CD4-positive, alpha-beta memory T cell (primary cell): ENCODE results near the gene FCGR3A. TPM values are rescaled to one million over a fixed set of nuclear protein-coding genes. Genes with fewer than 3 reads are reported as not detected.
"Not testable (repeated sequence)": the region's sequence is repeated elsewhere in the genome, so short reads cannot be mapped to it uniquely, and the experiment has no call there.

ENCODE experiments used
- CTCF ChIA-PET: fragments of 350-600 bp; sonication (Branson Sonifier 250); formaldehyde crosslinking; loops from one replicate; lab custom pipeline; 2021; ENCODE audit warnings: inconsistent platforms; ENCODE audit not compliant: partially characterized antibody; lab: Charles Lee
- POLR2A ChIA-PET: fragments of 350-600 bp; sonication (Branson Sonifier 250); formaldehyde crosslinking; loops from one replicate; lab custom pipeline; 2021; ENCODE audit not compliant: partially characterized antibody; lab: Charles Lee
- DNase-seq, 5 donors: peaks; one replicate each; pipeline versions ENCODE4 v3.0.0 to v3.0.0-alpha.2; 2020 to 2022; ENCODE audit warnings: mixed read lengths in 1 of 5
- H3K27ac ChIP-seq: one replicate; pipeline ENCODE4 v1.7.0; 2013; ENCODE audit warnings: low read depth, low read length
- H3K27me3 ChIP-seq: 2 replicates; pipeline ENCODE4 v1.7.0; 2013; ENCODE audit warnings: mild to moderate bottlenecking, low read length, moderate library complexity; ENCODE audit not compliant: insufficient read depth
- H3K36me3 ChIP-seq: 2 replicates; pipeline ENCODE4 v1.7.0; 2013; ENCODE audit warnings: mild to moderate bottlenecking, low read length, moderate library complexity; ENCODE audit not compliant: insufficient read depth
- H3K4me1 ChIP-seq: 2 replicates; pipeline ENCODE4 v1.7.0; 2013; ENCODE audit warnings: mild to moderate bottlenecking, low read length, moderate library complexity; ENCODE audit not compliant: insufficient read depth
- H3K4me3 ChIP-seq, 2 donors: one replicate each; pipeline ENCODE4 v1.7.0; 2013; ENCODE audit warnings: low read length in 2 of 2, mild to moderate bottlenecking in 1 of 2
- H3K9me3 ChIP-seq, 2 donors: one replicate each; pipeline ENCODE4 v1.7.0; 2013; ENCODE audit warnings: low read length in 2 of 2, control low read depth in 1 of 2; ENCODE audit not compliant: control insufficient read depth in 1 of 2
- H3K27ac Mint-ChIP-seq, 7 donors: one replicate each; pipeline ENCODE4 v1.8.0; 2020 to 2021; ENCODE audit warnings: mixed read lengths in 7 of 7, mild to moderate bottlenecking in 6 of 7, inconsistent platforms in 3 of 7, moderate library complexity in 3 of 7
- H3K27me3 Mint-ChIP-seq, 2 donors: one replicate each; pipeline ENCODE4 v1.8.0; 2020 to 2021; ENCODE audit warnings: mixed read lengths in 2 of 2
- H3K36me3 Mint-ChIP-seq, 2 donors: one replicate each; pipeline ENCODE4 v1.8.0; 2020 to 2021; ENCODE audit warnings: mixed read lengths in 2 of 2, inconsistent platforms in 1 of 2, mild to moderate bottlenecking in 1 of 2
- H3K4me1 Mint-ChIP-seq, 4 donors: one replicate each; pipeline ENCODE4 v1.8.0; 2020 to 2021; ENCODE audit warnings: mixed read lengths in 4 of 4, mild to moderate bottlenecking in 1 of 4
- H3K4me3 Mint-ChIP-seq, 8 donors: one replicate each; pipeline ENCODE4 v1.8.0; 2020 to 2021; ENCODE audit warnings: mixed read lengths in 8 of 8, mild to moderate bottlenecking in 7 of 8, moderate library complexity in 6 of 8, inconsistent platforms in 3 of 8
- H3K9me3 Mint-ChIP-seq, 8 donors: one replicate each; pipeline ENCODE4 v1.8.0; 2020 to 2021; ENCODE audit warnings: mixed read lengths in 8 of 8, mild to moderate bottlenecking in 5 of 8, inconsistent platforms in 3 of 8, moderate library complexity in 1 of 8
- intact Hi-C: fragments of 100-400 bp; cut with micrococcal nuclease; formaldehyde crosslinking; loops from one replicate; pipeline ENCODE4 v1.15.1; 2023
- polyA plus RNA-seq, 2 donors: library from polyadenylated mRNA; unstranded; fragments of 300-500 nt; fragmentation: Illumina TruSeq; gene quantifications; one replicate each; pipeline ENCODE4 v1.2.3, GENCODE V29; 2021
- total RNA-seq, 2 experiments: library from RNA; stranded (reverse); gene quantifications; one replicate each; pipeline ENCODE4 v1.2.3, GENCODE V29; 2021

FCGR3A gene
- total and polyA plus RNA-seq, 4 experiments from 2014 or later = 0.14 to 2.1 (median 0.81) TPM; not detected in 1

DNA sequence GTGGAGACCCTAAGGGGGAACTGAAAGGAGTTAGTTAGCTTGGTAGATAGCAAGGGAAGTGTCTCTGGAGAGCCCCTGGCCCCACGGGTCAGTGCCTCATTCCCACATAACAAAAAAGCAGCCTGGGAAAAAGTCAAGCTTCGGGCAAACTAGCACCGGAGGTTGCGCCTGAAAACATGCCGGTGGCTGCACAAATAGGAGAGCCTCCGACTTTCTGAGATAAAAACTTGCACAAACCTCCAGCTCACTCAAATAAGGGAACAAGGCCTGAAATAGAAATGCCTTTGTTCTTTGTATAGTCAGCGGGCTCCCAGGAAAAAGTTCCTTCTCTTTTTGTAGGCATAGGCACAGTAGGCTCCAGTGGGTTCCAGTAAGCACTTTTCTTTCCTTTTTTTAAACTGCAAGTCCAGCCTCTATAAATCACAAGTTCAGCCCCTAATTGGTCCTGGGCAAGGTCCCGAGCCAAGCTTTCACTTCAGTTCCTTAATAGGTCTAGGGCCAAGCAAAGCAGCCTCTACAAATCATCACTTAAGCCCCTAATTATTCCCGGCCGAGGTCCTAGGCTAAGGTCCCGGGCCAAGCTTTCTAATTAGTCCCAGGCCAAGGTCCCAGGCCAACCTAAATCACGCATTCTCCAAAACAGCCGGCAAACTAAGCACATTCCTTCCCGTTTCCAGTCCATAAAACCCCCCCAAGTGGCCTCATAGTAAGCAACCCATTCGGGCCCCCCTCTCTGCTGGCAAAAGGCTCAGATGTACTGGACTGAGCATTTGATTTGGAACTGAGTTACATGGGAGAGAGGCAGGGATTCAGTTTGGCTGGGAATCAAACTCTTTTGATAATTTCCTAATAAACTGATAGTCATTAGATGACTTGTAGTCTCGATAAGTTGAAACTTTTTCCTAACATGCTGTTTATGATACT lies 16.7 kb downstream of the FCGR3A start:
- intact Hi-C loops, DNase-seq: not testable (repeated sequence)
- POLR2A ChIA-PET = interaction anchor here (0.9 to 3.3 kb wide), 3 partner anchors 9 to 217 kb away, joined by 3 to 29 read pairs (median 15); partner anchors contain the start of gene DUSP12

DNA sequence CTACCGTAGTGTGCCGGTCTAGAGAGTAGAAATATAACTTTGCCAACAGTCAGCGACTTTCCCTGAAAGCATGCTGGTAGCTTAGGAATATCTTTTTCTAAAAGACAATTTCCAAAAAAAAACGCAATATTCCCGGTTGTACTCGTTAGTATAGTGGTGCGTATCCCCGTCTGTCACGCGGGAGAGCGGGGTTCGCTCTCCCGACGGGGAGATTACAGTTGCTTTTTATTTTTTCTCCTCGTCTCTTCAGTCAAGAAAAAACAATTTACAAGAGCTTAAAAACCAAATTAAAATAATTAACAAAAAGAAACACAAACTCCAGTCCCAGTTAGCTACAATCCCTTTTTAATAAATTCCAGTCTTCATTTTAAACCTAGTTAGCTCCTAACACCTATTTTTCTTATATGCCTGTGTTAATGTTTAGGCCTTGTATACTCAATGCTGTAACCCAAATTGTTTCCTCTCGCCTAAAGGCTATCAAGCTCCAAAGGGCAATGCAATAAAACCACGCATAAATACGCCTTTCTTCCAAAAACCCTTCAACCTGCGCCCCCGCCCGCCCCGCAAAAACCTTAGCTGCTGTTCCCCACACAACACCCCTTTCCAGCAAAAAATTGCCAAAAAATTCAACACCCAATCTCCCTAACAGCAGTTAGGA lies 17.5 kb downstream of the FCGR3A start:
- Mint-ChIP-seq H3K36me3 (peaks cover 0 to 15% of the 10 kb centered on the region in 2 donors), H3K4me1 (peaks cover 2 to 25% (median 9%) of the 10 kb centered on the region in 4 donors), H3K27me3 (peaks cover 0 to 15% of the 10 kb centered on the region in 2 donors), H3K4me3 (peak overlapping the region in 4 of 8 donors; percentile 51 to 58 (median 54)), H3K9me3 (peaks cover 0 to 12% (median 0%) of the 10 kb centered on the region in 8 donors), H3K27ac (peak overlapping the region in 1 of 7 donors; percentile 78)
- intact Hi-C loops = loop anchor here (1.0 kb wide), 2 partner anchors 8 to 9 kb away; no protein-coding TSS in a partner anchor
- H3K4me3 ChIP-seq = no peak overlapping the region
- H3K36me3 ChIP-seq = no peaks in the 10 kb centered on the region
- DNase-seq = no peak
- H3K9me3 ChIP-seq = no peaks in the 10 kb centered on the region
- no peaks in the 10 kb centered on the region for H3K27me3 ChIP-seq
- H3K4me1 ChIP-seq = peaks cover 10% of the 10 kb centered on the region
- POLR2A ChIA-PET = interaction anchor here (0.9 to 3.3 kb wide), 4 partner anchors 8 to 218 kb away, joined by 3 to 39 read pairs (median 22); partner anchors contain the start of gene DUSP12
- H3K27ac ChIP-seq = no peak overlapping the region
- CTCF ChIA-PET = interaction anchor here (1.2 to 2.3 kb wide), 5 partner anchors 8 to 217 kb away, joined by 3 to 6 read pairs (median 4); partner anchors contain the start of gene DUSP12

More for the DNA sequence above, 16.7 kb downstream of the FCGR3A start:
- H3K27me3 Mint-ChIP-seq = peaks cover 0 to 15% of the 10 kb centered on the region in 2 donors
- peak overlapping the region in 1 of 7 donors; percentile 78 for H3K27ac Mint-ChIP-seq
- H3K4me1 Mint-ChIP-seq = peaks cover 2 to 29% (median 13%) of the 10 kb centered on the region in 4 donors
- not testable (repeated sequence) for H3K9me3 ChIP-seq, H3K4me3 ChIP-seq, H3K36me3 ChIP-seq, H3K27ac ChIP-seq, H3K27me3 ChIP-seq
- peaks cover 0 to 15% of the 10 kb centered on the region in 2 donors for H3K36me3 Mint-ChIP-seq
- CTCF ChIA-PET = interaction anchor here (1.2 to 2.3 kb wide), 4 partner anchors 7 to 217 kb away, joined by 3 to 6 read pairs (median 4); partner anchors contain the start of gene DUSP12
- H3K4me3 Mint-ChIP-seq = peak overlapping the region in 4 of 8 donors; percentile 8 to 58 (median 52)
- H3K4me1 ChIP-seq = peaks cover 10% of the 10 kb centered on the region
- peaks cover 0 to 12% (median 0%) of the 10 kb centered on the region in 8 donors for H3K9me3 Mint-ChIP-seq

DNA sequence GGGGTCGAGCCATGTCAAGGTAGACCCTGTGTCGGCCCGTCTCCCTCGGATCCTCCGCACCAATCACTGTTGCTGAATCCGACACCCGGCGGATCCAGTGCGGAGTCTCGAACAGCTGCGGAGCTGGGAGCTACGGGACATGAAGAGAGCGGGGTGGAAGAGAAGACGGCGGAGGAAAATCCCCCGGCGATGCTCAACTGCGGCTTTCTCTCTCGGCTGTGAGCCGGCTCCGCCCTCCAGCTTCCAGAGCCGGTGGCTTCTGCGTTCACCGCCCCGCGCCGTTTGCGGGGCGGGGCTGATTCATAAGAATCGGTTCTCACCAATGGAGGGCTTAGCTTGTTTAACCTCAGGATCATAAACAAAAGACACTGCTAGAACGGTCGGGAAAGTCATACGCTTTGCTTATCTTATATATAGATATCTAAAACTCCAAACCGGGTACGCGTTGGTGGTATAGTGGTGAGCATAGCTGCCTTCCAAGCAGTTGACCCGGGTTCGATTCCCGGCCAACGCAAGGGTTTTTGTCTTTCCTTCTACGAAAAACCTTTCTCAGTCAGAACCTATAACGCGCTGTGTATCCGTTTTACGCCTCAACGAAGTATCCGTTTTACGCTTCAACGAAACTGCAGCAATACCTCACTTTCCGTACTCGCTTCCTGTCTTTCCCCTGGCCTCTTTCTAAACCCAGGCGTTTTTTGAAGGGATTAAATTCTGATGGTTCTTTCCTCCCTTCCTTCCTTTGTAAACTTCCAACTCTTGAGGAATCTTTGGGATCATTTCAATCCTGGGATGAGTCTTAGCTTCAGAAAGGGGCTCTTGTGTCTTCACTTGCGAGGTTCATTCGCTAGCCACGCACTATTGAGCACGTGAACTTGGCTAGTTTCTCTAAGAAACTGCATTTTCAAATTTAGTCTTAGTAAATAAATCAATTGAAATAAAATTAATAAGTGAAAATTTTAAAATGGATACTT lies 18.7 kb downstream of the FCGR3A start:
- peaks cover 0 to 12% (median 0%) of the 10 kb centered on the region in 8 donors for H3K9me3 Mint-ChIP-seq
- peak; percentile 76 to 97 (median 95) for DNase-seq
- ChIA-PET CTCF (interaction anchor here (1.1 to 2.3 kb wide), 6 partner anchors 9 to 219 kb away, joined by 3 to 6 read pairs (median 4); partner anchors contain the start of gene DUSP12), POLR2A (interaction anchor here (1.0 to 3.3 kb wide), 7 partner anchors 9 to 219 kb away, joined by 3 to 39 read pairs (median 5); partner anchors contain the start of gene DUSP12)
- Histone ChIP-seq H3K4me3 (peak overlapping the region; percentile 72 to 73), H3K4me1 (peaks cover 10% of the 10 kb centered on the region), H3K27ac (peak overlapping the region; percentile 74)
- H3K36me3 Mint-ChIP-seq = peaks cover 0 to 15% of the 10 kb centered on the region in 2 donors
- H3K36me3 ChIP-seq, H3K27me3 ChIP-seq, H3K9me3 ChIP-seq: not testable (repeated sequence)
- intact Hi-C loops = loop anchor here (1.0 kb wide), 2 partner anchors 8 to 9 kb away; no protein-coding TSS in a partner anchor
- peak overlapping the region; percentile 89 to 100 (median 96) for H3K4me3 Mint-ChIP-seq
- H3K27ac Mint-ChIP-seq = peak overlapping the region; percentile 92 to 100 (median 97)
- H3K27me3 Mint-ChIP-seq = peaks cover 0 to 15% of the 10 kb centered on the region in 2 donors
- H3K4me1 Mint-ChIP-seq = peaks cover 2 to 24% (median 9%) of the 10 kb centered on the region in 4 donors

DNA sequence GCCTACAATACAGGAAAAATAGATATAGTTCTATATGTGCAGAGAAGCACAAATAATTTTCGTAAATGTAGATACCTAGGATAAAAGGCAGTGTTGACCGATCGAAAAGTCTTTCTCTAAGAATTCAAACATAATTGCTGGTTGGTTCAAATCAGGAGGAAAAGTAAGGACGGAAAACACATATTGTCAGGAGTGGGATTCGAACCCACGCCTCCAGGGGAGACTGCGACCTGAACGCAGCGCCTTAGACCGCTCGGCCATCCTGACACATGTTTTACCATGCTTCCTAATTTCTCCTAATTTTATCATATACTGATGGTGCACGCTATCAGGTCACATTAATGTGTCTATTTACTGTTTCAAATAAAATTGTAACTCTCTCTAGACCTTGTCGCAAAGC lies 19.5 kb downstream of the FCGR3A start:
- H3K4me3 Mint-ChIP-seq = peak overlapping the region; percentile 89 to 100 (median 96)
- H3K27me3 Mint-ChIP-seq = peaks cover 0 to 15% of the 10 kb centered on the region in 2 donors
- H3K36me3 ChIP-seq, H3K27me3 ChIP-seq, H3K9me3 ChIP-seq, intact Hi-C loops: not testable (repeated sequence)
- CTCF ChIA-PET = interaction anchor here (1.1 to 2.3 kb wide), 3 partner anchors 9 to 219 kb away, joined by 3 to 5 read pairs (median 5); partner anchors contain the start of gene DUSP12
- POLR2A ChIA-PET = interaction anchor here (1.0 to 3.3 kb wide), 7 partner anchors 10 to 220 kb away, joined by 3 to 39 read pairs (median 5); partner anchors contain the start of gene DUSP12
- H3K27ac Mint-ChIP-seq = peak overlapping the region; percentile 92 to 100 (median 97)
- peaks cover 0 to 15% of the 10 kb centered on the region in 2 donors for H3K36me3 Mint-ChIP-seq
- Histone ChIP-seq H3K27ac (peak overlapping the region; percentile 74), H3K4me1 (peaks cover 10% of the 10 kb centered on the region), H3K4me3 (peak overlapping the region; percentile 72 to 73)
- peaks cover 0 to 12% (median 0%) of the 10 kb centered on the region in 8 donors for H3K9me3 Mint-ChIP-seq
- peaks cover 2 to 25% (median 9%) of the 10 kb centered on the region in 4 donors for H3K4me1 Mint-ChIP-seq
- DNase-seq = peak; percentile 59 to 79 (median 76)

DNA sequence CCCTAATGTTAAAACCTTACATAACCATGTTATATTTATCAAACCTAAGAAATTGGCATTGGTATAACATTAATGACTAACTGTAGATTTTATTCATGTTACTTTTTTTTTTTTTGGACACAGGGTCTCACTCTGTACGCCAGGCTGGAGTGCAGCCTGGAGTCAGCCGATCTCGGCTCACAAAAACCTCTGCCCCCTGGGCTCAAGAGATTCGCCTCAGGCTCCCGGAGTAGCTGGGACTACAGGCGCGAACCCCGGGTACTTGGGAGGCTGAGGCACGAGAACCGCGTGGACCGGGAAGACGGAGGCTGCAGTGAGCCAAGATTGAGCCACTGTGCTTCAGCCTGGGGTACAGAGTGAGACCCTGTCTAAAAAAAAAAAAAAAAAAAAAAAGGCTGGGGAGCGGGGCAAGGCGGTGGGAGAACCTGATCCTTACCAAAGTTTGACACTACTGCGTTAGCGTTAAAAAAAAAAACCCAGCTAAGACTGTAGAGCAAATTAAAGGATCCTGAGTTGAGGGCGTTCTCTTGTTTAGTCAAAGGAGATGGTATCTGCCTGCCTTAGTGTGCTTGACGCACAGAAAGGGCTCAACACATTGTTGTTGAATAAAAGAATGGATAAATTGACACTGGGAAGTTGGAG lies 20.0 kb downstream of the FCGR3A start:
- Histone ChIP-seq H3K4me1 (peaks cover 10% of the 10 kb centered on the region), H3K4me3 (peak overlapping the region in 1 of 2 donors; percentile 72)
- CTCF ChIA-PET, H3K9me3 ChIP-seq, POLR2A ChIA-PET, H3K36me3 ChIP-seq, H3K27ac ChIP-seq, H3K27me3 ChIP-seq: not testable (repeated sequence)
- DNase-seq = peak in 2 of 5 donors; percentile 47 to 53
- Mint-ChIP-seq H3K9me3 (peaks cover 0 to 12% (median 0%) of the 10 kb centered on the region in 8 donors), H3K27ac (peak overlapping the region; percentile 92 to 100 (median 97)), H3K36me3 (peaks cover 0 to 17% of the 10 kb centered on the region in 2 donors), H3K4me1 (peaks cover 2 to 30% (median 9%) of the 10 kb centered on the region in 4 donors), H3K4me3 (peak overlapping the region; percentile 89 to 100 (median 96)), H3K27me3 (peaks cover 0 to 15% of the 10 kb centered on the region in 2 donors)
- intact Hi-C loops = loop anchor here (10.0 kb wide), 1 partner anchor 135 kb away; no protein-coding TSS in a partner anchor
